ENCODE data around the gene NUTM2A. TPM values are rescaled to one million over a fixed set of nuclear protein-coding genes. Genes with fewer than 3 reads are reported as not detected.
"Not testable (repeated sequence)": the region's sequence is repeated elsewhere in the genome, so short reads cannot be mapped to it uniquely, and the experiment has no call there.

The NUTM2A gene, protein sequence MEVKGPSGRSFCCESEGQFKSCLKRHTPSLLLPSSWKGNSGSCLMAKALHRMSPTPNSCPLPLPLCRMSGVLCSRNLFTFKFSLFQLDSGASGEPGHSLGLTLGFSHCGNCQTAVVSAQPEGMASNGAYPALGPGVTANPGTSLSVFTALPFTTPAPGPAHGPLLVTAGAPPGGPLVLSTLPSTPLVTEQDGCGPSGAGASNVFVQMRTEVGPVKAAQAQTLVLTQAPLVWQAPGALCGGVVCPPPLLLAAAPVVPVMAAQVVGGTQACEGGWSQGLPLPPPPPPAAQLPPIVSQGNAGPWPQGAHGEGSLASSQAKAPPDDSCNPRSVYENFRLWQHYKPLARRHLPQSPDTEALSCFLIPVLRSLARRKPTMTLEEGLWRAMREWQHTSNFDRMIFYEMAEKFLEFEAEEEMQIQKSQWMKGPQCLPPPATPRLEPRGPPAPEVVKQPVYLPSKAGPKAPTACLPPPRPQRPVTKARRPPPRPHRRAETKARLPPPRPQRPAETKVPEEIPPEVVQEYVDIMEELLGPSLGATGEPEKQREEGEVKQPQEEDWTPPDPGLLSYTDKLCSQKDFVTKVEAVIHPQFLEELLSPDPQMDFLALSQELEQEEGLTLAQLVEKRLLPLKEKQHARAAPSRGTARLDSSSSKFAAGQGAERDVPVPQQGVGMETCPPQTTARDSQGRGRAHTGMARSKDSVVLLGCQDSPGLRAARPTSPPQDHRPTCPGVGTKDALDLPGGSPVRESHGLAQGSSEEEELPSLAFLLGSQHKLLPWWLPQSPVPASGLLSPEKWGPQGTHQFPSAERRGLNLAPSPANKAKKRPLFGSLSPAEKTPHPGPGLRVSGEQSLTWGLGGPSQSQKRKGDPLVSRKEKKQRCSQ
- 1 to 10 TPM; 1.0 to 1.5 (median 1.3) TPM for polyA plus RNA-seq

- WGBS, 3 donors: no CpG with 5 or more reads among the region's 3 CpGs
Measured at GRCh38 chr10:87225148-87225547, at the start of gene NUTM2A. Gene NUTM2A (plus strand): TSS chr10:87225448. CDS start chr10:87225831, 383 bp downstream.

GRCh38 chr10:87177587-87177986, 47.7 kb upstream of the NUTM2A start:
- WGBS, 3 donors: 67 to 93% (median 88%) methylated on average over 1 to 3 of the region's 3 CpGs
- not testable (repeated sequence) for H3K27ac ChIP-seq (ENCODE audit: low read depth, low read length)

More at GRCh38 chr10:87225148-87225547, at the start of gene NUTM2A:
- not testable (repeated sequence) for H3K27ac ChIP-seq (ENCODE audit: low read depth, low read length)

- H3K27ac ChIP-seq (ENCODE audit: low read depth, low read length): not testable (repeated sequence)
- WGBS, 3 donors: 75 to 94% (median 83%) methylated on average over 5 to 6 of the region's 6 CpGs
Measured at GRCh38 chr10:87184421-87184820, 40.8 kb upstream of the NUTM2A start.

DNA sequence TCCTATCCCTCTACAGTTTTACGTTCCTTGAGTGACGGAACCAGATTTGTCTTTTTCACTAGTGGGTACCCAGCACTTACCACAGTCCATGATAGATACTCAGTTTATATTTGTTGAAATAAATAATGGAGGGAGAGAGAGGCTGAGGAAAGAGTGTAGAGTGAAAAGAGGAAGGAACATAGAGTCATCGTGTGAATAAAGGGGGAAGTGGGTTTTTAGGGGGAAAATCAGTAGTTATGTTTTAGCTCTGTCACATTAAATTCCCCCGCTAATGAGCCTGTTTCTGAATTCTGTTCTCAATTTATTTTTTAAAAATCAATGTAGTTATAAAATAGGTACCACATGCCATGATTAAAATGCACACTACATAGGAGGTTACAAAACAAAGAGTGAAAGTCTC, 39.2 kb upstream of the NUTM2A start:
- H3K27ac ChIP-seq (ENCODE audit: low read depth, low read length): not testable (repeated sequence)
- 74 to 90% (median 77%) methylated on average over 3 to 4 of the region's 4 CpGs for WGBS, 3 donors

DNA sequence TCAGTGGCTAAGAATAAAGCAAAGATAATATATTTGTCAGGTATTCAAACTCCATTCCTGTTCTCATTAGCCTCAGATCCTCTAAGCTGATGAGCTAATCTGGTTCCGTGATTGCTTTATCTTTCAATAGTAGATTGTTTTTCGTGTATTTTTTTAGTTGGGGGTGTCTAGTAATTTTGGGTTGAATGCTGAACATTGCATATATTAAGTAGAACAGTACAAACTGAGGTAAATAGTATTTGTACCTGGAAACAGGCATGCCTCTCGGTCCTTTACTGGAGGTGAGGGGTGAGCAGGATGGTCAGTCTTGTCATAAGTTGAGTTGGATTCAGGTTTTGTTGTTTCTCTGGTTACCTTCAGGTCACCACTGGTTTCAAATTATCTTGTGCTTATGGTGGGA, 37.7 kb upstream of the NUTM2A start:
- H3K27ac ChIP-seq (ENCODE audit: low read depth, low read length): not testable (repeated sequence)
- 77 to 99% (median 96%) methylated on average over 3 of the region's 3 CpGs for WGBS, 3 donors

- H3K27ac ChIP-seq (ENCODE audit: low read depth, low read length): not testable (repeated sequence)
- WGBS, 3 donors: 93 to 100% (median 97%) methylated on average over 2 to 3 of the region's 3 CpGs
Measured at GRCh38 chr10:87191841-87192240, 33.4 kb upstream of the NUTM2A start.

GRCh38 chr10:87200924-87201323, 24.3 kb upstream of the NUTM2A start:
- WGBS, 3 donors: 36 to 44% (median 42%) methylated on average over 6 of the region's 6 CpGs

DNA sequence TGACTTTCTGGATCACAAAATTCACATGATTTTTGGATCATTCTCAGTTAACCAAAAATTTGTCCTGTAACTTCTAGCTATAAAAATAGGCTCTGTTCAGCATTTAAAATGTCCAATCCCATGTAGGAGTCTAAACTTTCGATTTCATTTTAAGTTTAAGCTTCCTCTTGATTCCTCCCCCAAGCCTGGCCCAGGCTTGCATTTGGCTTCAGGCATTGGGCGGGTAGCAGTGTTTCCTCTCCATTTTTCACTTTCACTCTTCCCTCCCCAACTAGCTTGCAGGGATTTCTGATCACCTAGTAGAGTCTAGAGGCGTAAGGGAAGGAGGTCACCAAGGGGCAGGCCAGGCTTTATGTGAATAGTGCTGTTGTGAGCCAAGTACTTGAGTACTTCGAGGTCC, 20.4 kb upstream of the NUTM2A start:
- not testable (repeated sequence) for H3K27ac ChIP-seq (ENCODE audit: low read depth, low read length)
- WGBS, 3 donors: 4 to 56% (median 8%) methylated on average over 1 to 2 of the region's 4 CpGs

More at GRCh38 chr10:87200924-87201323, 24.3 kb upstream of the NUTM2A start:
- H3K27ac ChIP-seq (ENCODE audit: low read depth, low read length): not testable (repeated sequence)

DNA sequence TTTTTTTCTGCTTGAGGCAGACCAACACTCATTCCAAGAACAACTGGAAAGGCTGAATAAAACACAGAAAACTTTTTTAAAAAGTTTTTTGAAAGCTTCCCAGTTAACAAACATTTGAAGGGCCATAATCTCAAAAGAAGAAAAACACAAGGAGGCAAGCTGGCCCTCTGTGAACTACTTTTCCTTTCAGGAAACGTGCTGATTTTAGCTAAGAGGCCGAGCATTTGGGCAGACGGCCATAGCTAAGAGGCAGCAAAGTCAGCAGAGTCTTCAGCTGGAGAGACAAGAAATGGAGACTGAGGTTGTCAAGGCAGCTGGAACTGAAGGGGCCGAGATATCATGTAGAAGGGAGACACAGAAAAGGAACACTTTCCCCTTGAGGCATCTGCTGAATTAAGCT, 18.3 kb upstream of the NUTM2A start:
- not testable (repeated sequence) for H3K27ac ChIP-seq (ENCODE audit: low read depth, low read length)
- 47 to 73% (median 59%) methylated on average over 4 of the region's 4 CpGs for WGBS, 3 donors

DNA sequence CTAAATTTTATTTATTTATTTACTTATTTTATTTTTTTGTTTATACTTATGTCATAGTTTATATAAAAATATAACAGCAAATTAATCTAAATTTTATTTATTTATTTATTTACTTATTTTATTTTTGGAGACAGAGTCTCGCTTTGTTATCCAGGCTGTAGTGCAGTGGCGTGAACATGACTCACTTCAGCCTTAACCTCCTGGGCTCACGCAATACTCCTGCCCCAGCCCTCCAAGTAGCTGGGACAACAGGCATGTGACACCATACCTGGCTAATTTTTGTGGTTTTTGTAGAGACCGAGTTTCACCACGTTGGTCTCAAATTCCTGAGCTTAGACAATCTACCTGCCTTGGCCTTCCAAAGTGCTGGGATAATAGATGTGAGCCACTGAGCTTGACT, 14.9 kb upstream of the NUTM2A start:
- H3K27ac ChIP-seq (ENCODE audit: low read depth, low read length): not testable (repeated sequence)
- WGBS, 3 donors: 92 to 96% (median 94%) methylated on average over 4 to 5 of the region's 5 CpGs

DNA sequence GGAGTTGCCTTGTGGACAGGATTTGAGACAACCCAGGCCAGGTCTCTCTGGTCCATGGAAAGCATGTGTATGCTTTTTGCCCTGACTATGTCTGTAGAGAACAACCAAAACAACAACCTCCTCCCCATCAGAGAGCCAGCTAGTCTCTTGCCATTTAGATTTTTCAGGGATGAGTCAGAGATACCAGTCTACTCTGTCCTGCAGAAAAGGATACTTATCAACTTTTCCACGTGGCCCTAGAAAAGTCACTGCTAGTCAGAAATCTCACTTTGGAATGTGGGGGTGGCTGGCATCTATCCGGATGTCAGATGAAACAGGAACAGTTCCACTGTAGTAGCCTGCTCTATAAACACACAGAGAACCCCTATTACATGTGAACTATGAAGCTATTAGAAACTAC, 13.4 kb upstream of the NUTM2A start:
- not testable (repeated sequence) for H3K27ac ChIP-seq (ENCODE audit: low read depth, low read length)
- 66 to 84% (median 75%) methylated on average over 2 of the region's 2 CpGs for WGBS, 3 donors

DNA sequence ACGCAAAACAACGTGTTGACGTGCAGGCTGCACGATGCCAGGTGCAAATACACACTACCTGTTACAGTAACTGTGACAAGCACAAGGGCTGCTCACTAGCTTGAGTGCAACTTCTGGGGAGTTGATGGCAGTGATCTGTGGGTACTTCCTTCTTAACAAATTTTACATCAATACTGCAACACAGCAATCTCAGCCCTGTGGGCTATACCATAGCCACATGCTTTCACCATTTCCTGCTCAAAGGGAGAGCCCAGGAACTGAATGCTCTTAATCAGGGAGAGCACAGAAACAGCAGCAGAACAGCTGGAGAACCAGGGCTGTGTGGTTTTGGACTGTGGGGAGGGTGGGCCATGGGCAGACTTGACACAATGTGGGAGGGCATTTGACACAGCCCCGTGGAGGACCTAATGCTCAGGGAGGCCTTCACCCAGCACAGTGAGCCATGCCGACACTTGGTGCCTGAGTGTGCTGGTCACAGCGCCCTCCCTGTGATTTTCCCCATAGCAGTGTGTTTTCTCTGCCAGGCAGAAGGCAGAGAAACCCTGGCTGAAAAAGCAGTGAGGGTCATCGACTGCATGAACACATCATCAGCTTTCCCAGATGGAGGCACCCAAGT, 12.0 kb upstream of the NUTM2A start:
- WGBS, 3 donors: 55 to 90% (median 74%) methylated on average over 7 of the region's 8 CpGs
- not testable (repeated sequence) for H3K27ac ChIP-seq (ENCODE audit: low read depth, low read length)

DNA sequence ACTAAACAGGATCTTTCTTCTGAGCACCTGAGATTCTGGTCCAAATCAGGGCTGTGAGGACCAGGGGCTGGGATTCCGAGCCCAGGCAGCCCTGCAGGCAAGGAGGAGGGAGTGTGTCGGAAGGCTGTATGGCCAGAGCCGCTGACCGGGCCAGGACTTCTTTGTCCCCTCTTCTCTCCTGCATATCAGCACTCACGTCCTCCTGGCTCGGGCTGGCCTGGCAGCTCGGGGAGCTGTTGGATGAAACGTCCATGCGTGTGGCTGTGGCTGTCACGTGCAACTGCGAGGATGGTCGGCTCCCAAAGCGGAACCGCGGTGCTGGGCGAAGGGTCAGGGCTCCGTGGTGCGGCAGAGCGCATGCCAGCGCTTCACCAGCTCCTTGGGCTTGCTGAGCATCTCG, 11.4 kb upstream of the NUTM2A start:
- not testable (repeated sequence) for H3K27ac ChIP-seq (ENCODE audit: low read depth, low read length)
- 86 to 91% (median 89%) methylated on average over 13 to 19 of the region's 21 CpGs for WGBS, 3 donors

DNA sequence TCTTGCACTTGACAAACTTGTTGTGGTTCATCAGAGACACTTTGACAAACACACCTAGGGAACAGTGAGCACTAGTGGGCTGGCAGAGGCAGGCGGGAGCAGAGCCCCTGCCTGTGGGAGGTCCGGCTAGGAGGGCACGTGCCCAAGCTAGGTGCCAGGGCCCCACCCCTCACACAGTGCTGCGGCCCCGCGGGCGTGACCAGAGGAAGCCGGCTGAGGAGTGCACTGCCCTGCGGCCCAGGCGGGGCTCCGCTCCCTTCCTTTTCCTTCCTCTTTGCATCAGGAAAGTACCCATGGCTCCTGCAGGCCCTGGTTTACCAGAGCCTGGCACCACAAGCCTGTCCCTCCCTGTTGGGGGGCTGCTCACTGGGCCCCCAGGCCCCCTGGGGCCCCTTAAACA, 9.1 kb upstream of the NUTM2A start:
- 39 to 83% (median 55%) methylated on average over 11 of the region's 11 CpGs for WGBS, 3 donors
- not testable (repeated sequence) for H3K27ac ChIP-seq (ENCODE audit: low read depth, low read length)

GRCh38 chr10:87219370-87219769, 5.9 kb upstream of the NUTM2A start:
- H3K27ac ChIP-seq (ENCODE audit: low read depth, low read length): not testable (repeated sequence)
- 60 to 100% (median 67%) methylated on average over 1 of the region's 5 CpGs for WGBS, 3 donors

GRCh38 chr10:87222789-87223188, 2.5 kb upstream of the NUTM2A start:
- not testable (repeated sequence) for H3K27ac ChIP-seq (ENCODE audit: low read depth, low read length)
- whole genome bisulfite sequencing, 3 donors: 88 to 97% (median 89%) methylated on average over 18 to 30 of the region's 30 CpGs

GRCh38 chr10:87228247-87228646, 3.0 kb downstream of the NUTM2A start:
- WGBS, 3 donors: 90 to 97% (median 94%) methylated on average over 6 to 8 of the region's 20 CpGs
- H3K27ac ChIP-seq (ENCODE audit: low read depth, low read length): not testable (repeated sequence)

- not testable (repeated sequence) for H3K27ac ChIP-seq (ENCODE audit: low read depth, low read length)
- WGBS, 3 donors: 90 to 93% (median 92%) methylated on average over 9 of the region's 9 CpGs
Measured at GRCh38 chr10:87229211-87229610, 4.0 kb downstream of the NUTM2A start.

GRCh38 chr10:87234854-87235253, 9.6 kb downstream of the NUTM2A start:
- WGBS, 3 donors: 43 to 86% (median 56%) methylated on average over 1 to 4 of the region's 7 CpGs
- not testable (repeated sequence) for H3K27ac ChIP-seq (ENCODE audit: low read depth, low read length)
